ENCODE measurements around the gene SLC22A31.
"Not testable (repeated sequence)": the region's sequence is repeated elsewhere in the genome, so short reads cannot be mapped to it uniquely, and the experiment has no call there.

Gene SLC22A31

DNA sequence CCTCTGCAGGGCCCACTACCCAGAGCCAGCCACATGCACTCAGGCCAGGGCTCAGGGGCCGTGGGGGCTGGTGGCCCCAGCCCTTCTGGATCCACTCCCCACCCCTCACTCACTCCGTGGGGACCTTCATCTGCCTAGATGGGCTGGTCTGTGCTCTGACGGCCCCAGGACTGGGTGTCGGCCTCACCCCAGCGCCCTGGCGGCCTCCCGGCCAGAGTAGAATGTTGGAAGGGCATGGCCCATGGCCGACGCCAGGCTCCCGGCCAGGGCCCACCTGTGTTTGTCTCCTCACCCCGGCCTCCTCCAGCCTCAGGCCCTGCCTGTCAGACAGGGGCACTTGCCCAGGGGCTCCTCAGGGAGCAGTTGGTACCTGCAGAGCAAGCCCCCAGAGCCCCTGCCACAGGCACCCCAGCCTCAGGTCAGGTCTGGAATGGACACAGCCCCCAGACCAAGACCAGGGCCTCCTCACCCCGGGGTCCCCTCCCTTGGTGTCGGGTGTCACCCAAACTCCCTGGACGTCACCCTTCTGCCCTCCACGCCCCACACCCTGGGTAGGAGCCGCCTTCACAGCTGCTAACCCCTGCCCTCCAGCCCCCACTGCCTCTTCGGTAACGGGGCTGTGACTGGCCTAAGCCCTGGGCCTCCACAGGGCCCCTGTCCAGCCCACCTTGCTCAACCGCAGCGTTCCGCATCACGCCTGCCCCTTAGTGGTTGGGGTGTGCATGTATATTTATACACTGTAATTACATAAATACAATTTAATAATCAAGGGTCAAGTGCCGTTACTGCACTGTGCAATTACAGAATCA is 31.8 kb downstream of the SLC22A31 start:
- TF ChIP-seq, protein P1, sequence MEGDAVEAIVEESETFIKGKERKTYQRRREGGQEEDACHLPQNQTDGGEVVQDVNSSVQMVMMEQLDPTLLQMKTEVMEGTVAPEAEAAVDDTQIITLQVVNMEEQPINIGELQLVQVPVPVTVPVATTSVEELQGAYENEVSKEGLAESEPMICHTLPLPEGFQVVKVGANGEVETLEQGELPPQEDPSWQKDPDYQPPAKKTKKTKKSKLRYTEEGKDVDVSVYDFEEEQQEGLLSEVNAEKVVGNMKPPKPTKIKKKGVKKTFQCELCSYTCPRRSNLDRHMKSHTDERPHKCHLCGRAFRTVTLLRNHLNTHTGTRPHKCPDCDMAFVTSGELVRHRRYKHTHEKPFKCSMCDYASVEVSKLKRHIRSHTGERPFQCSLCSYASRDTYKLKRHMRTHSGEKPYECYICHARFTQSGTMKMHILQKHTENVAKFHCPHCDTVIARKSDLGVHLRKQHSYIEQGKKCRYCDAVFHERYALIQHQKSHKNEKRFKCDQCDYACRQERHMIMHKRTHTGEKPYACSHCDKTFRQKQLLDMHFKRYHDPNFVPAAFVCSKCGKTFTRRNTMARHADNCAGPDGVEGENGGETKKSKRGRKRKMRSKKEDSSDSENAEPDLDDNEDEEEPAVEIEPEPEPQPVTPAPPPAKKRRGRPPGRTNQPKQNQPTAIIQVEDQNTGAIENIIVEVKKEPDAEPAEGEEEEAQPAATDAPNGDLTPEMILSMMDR (IDR thresholded peaks at IDR 0.05; ENCODE audit: low read depth, low read length, missing control alignments) = no peak
- no peak overlapping the region for H3K4me3 ChIP-seq (ENCODE audit: low read depth, low read length)
- in situ Hi-C loops (cut with HindIII; ENCODE audit: low sequenced_read_pairs) = no loop called here
- no peak for DNase-seq (ENCODE audit: low read depth)

DNA sequence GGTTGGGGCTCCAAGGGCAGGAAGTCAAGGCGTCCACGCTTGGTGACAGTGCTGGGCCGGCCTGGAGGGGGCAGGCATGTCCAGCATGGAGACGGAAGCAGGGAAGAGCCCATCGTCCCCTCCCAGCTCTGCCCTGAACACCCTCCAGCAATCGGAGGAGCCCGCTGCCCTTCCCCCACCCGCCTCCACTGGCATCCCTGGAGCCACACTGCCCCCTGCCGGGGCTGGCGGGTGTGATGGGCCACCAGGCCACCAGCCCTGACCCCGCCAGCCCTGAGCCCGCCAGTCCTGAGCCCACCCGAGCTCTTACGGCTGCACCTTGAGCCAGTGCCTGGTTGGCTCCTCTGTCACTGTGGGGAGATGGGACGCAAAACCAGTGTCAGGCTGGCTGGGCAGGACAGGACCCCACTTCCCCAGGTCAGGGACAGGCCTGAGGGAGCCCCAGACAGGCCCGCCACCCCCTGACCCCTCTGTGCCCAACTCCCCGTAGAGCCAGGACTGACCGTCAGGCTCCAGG is 32.9 kb downstream of the SLC22A31 start:
- in situ Hi-C loops (cut with HindIII; ENCODE audit: low sequenced_read_pairs) = no loop called here
- DNase-seq (ENCODE audit: low read depth) = peak; percentile 16
- H3K4me3 ChIP-seq (ENCODE audit: low read depth, low read length) = no peak overlapping the region
- TF ChIP-seq, protein P1 (IDR thresholded peaks at IDR 0.05; ENCODE audit: low read depth, low read length, missing control alignments) = peak; percentile 74

DNA sequence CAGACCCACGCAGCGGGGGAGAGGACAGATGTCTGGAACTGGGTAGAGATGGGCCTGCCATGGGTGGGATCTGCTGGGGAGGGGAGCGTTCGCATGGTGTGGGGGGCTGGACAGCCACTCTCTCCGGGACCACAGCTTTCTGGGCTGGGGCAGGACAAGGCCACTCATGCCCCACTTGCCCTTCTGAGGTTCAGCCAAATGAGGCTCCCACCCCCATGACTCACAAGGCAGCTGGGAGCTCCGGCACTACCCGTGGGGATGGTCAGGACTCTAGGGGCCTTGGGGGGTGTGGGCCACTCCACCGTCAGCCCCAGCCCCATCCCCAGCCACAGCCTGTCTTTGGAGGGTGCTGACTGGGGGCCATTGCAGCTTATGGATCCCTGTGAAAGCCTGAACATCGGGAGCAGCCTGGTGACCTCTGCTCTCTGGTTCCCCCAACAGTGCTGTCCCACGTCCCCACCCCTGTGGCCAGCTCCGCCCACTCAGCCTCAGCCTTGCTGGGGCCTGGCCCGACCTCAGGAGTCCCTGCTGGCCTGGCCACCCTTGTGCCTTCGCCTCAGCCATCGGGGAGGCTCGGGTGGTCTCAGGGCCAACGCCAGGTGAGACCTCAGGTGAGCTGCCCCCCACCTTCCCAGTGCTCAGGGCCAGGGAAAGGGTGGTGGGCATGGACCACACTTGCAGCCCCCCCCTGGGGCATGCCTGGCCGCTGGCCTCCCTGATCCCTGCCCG is 33.5 kb downstream of the SLC22A31 start:
- in situ Hi-C loops (cut with HindIII; ENCODE audit: low sequenced_read_pairs) = no loop called here
- H3K4me3 ChIP-seq (ENCODE audit: low read depth, low read length) = no peak overlapping the region
- TF ChIP-seq, protein P1 (IDR thresholded peaks at IDR 0.05; ENCODE audit: low read depth, low read length, missing control alignments) = no peak
- DNase-seq (ENCODE audit: low read depth) = no peak

DNA sequence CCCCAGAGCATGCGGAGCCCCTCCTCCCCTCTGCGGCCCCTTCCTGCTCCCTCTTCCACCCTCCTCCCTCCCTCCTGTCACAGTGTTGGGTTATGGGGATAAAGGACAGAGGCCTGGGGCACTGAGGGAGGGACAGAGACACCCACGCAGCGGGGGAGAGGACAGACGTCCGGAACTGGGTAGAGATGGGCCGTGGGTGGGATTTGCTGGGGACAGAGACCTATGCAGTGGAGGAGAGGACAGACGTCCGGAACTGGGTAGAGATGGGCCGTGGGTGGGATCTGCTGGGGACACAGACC is 34.7 kb downstream of the SLC22A31 start:
- in situ Hi-C loops (cut with HindIII; ENCODE audit: low sequenced_read_pairs); H3K4me3 ChIP-seq (ENCODE audit: low read depth, low read length): not testable (repeated sequence)

DNA sequence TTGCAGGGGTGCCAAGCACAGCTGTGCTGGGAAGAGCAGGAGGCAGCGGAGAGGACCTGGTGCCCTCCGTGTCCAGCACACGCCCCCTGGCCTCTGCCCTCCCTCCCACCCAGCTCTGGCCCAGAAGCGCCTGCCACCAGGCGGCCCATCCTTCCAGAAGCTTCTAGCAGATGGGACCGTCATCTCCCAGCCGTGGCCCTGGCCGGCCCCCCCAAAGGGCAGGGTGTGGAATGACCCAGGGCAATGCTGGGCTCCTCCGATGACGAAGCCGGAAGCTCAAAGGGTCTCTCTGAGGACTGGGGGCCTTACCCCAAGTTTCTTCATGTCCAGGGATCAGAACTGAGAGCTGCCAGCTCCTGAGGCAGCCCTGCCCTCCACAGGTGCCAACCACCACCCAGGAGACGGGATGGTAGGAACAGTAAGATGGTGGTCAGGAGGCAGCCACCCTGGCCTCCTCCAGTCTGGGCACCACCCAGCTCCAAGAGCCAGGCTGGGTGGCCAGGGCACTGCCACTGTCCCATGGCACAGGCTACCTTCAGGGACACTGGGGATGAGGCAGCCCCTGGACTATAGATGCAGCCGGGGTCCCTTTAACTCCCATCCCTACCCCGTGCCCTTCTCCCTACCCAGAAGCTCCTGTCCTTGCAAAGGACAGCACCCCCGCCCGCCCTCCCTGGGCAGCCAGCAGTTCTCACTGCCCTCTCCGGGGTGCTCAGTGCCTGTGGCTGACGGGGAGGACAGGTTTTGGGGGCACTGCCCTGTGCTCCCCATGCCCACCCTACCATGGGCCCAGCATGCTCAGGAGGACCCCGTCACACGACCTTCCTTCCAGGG is 35.3 kb downstream of the SLC22A31 start:
- no peak overlapping the region for H3K4me3 ChIP-seq (ENCODE audit: low read depth, low read length)
- no peak for DNase-seq (ENCODE audit: low read depth)
- in situ Hi-C loops (cut with HindIII; ENCODE audit: low sequenced_read_pairs) = no loop called here
- TF ChIP-seq, protein P1 (IDR thresholded peaks at IDR 0.05; ENCODE audit: low read depth, low read length, missing control alignments) = no peak

More for the DNA sequence above, 34.7 kb downstream of the SLC22A31 start:
- not testable (repeated sequence) for DNase-seq (ENCODE audit: low read depth)

DNA sequence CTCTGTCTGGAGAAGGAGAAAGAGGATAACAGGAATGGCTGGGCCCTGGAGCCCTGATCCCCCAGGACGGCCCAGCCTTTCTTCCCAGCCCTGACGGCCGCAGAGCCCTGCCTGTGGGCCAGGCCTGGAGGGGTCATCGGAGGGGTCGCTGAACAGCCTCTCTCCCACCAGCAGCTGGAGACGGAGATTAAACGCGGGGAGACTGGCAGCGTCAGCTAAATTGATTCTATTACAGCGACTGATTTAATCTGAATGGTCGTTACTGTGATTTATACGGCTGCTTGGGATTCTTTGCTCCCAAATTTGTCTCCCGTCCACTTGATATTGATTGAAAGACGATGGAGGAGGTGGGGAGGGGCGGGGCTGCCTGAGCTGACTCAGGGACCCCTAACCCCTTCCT is 35.9 kb downstream of the SLC22A31 start:
- H3K4me3 ChIP-seq (ENCODE audit: low read depth, low read length) = no peak overlapping the region
- in situ Hi-C loops (cut with HindIII; ENCODE audit: low sequenced_read_pairs) = no loop called here
- no peak for DNase-seq (ENCODE audit: low read depth)
- TF ChIP-seq, protein P1 (IDR thresholded peaks at IDR 0.05; ENCODE audit: low read depth, low read length, missing control alignments) = no peak

All from astrocyte of the cerebellum (primary cell).